HT-29 (cell line): ENCODE data around the gene ADGRG2. TPM values are rescaled to one million over a fixed set of nuclear protein-coding genes. Genes with fewer than 3 reads are reported as not detected.

ENCODE experiments used
- DNase-seq: peaks from one replicate; pipeline ENCODE4 v3.0.0-alpha.2; 2015; ENCODE audit warnings: low spot score
- total RNA-seq: library from RNA; depleted of rRNA; stranded (reverse); fragments of >200 nt; shearing (Covaris generic); gene quantifications from 2 replicates; pipeline ENCODE4 v1.2.3, GENCODE V29; 2014; rRNA removed

ADGRG2 gene
- total RNA-seq, 1 experiment from 2014 or later: not detected

DNA sequence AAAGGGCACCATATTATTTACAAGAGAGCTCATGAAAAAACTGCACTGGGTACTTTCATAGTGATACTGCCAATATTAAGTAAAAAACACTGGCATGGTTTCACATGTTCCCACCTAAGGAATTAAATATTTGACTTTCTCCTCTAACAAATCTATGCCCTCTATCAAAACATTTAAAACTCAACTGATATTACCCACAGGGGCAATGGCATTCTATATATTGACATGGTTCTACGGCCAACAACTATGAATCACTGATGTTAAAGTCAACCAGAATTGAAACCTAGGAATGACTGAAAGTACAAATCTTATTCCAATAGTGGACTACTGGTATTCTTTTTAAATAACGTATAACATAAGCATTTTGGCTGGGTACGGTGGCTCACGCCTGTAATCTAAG, 166.6 kb downstream of the ADGRG2 start:
- no peak for DNase-seq

- peak; percentile 8 for DNase-seq
Measured at GRCh38 chrX:18951032-18951431, 171.2 kb downstream of the ADGRG2 start.

DNA sequence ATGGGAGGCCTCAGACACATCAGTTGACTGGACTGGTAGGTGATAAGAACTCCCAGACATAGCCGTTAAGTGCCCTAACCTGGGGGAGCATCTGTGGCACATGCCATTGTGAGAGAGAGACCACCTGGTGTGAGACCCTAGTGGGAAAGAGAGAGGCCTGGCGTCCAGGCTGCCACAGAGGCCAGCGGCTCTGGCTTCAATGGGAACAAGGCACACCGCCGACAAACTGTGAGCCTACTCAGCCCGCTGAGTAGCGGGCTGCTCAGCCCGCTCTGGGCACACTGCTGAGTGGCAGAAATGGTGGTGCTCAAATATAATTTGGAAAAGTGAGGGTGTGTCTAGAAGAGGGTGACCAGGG, 172.3 kb downstream of the ADGRG2 start:
- DNase-seq: no peak

GRCh38 chrX:18949291-18949943, 172.9 kb downstream of the ADGRG2 start:
- DNase-seq: no peak

DNA sequence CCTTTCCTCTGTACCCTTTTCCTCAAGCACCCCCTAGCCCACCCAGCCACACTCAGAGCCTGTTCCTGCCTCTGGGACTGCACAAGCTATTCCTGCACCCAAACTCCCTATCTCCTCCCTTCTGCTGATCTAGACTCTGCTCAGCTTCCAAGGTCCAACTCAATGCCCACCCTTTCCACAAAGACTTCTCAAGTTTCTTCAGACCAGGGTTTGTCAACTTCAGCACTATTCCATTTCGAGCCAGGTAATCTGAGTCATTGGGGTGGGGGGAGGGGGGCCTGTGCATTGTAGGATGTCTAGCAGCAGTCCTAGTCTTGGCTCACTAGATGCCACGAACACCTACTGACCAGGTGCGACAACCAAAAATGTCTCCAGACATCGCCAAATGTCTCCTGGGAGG, 175.7 kb downstream of the ADGRG2 start:
- DNase-seq: no peak

DNA sequence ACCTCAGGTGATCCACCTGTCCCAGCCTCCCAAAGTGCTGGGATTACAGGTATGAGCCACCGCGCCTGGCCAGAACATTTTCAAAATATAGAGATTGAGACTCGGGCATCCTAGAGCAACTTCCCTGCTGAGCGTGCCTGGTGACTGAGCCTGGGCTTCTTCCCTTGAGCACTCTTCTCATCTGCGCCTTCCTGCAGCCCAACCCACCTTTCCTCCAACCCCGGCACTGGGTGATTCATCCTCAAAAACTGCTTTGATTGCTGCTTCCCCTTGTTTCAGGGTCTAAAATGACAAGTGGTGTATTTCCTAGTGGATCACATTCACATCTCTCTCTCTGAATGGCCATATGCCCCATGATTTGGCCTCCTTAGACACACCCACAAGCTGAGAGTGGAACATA, 176.1 kb downstream of the ADGRG2 start:
- DNase-seq: no peak

DNA sequence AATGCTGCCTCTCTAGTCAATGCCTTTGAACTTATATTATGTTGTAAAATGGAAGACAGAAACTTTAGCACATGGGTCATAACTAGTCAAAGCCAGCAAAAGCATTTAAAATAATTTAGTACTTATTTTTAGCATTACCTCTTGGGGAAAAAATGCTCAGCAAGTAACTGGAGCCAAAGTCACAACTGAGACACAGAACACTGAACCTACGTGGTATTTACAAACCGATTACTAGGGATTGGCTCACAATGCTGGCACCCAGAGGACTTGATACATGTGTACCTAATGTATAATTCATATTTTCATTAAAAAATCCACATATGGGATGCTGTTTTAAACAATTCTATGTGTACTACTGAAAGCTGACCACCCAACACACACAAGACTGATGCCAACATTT, 176.8 kb downstream of the ADGRG2 start:
- no peak for DNase-seq

- DNase-seq: no peak
Measured at GRCh38 chrX:18944482-18944881, 177.8 kb downstream of the ADGRG2 start.

DNA sequence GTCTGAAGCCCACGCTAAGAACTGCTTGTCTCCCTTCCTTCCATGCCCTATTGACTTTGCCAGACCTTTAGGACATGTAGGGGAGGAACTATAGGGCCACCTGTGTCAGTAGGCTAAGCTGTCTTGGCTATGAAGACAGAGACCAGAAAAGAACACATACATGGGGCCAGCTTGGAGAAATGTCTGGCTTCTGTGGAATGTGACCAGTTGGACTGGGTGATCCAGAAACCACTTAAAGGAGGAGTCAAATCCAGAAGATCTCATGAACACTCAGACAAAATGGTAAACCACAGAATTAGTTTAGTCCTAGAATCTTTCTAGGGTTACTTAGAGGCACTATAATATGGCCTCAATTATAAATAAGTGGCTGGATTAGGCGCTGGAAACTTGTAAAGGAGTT, 180.4 kb downstream of the ADGRG2 start:
- no peak for DNase-seq

Other genes starting within 250 kb of the ADGRG2 start
- gene PHKA2, start 138.4 kb downstream of the ADGRG2 start, total RNA-seq: 23.7 and 24.0 TPM in 2 replicates
- 257 and 284 TPM in 2 replicates for gene PDHA1, start 221.5 kb upstream of the ADGRG2 start, total RNA-seq